Thymus (tissue), 11 donors: ENCODE data around the gene MRPL51. TPM values are rescaled to one million over a fixed set of nuclear protein-coding genes. Genes with fewer than 3 reads are reported as not detected.

Experiments used
- DNase-seq, 9 donors: peaks; one replicate each; pipeline ENCODE4 v3.0.0-alpha.2; 2013; ENCODE audit warnings: low spot score in 9 of 9, low read depth in 6 of 9, missing footprints in 1 of 9
- H3K27ac ChIP-seq, 2 donors: one replicate each; pipeline ENCODE4 v1.5.1; 2013; ENCODE audit warnings: control low read depth in 1 of 2, low read depth in 1 of 2, low read length in 1 of 2, mild to moderate bottlenecking in 1 of 2, moderate library complexity in 1 of 2
- H3K27me3 ChIP-seq, 2 donors: one replicate each; pipeline ENCODE4 v1.5.1; 2013; ENCODE audit warnings: low read length in 1 of 2; ENCODE audit not compliant: control insufficient read depth in 2 of 2, insufficient read depth in 1 of 2
- H3K36me3 ChIP-seq, 2 donors: one replicate each; pipeline ENCODE4 v1.5.1; 2013; ENCODE audit warnings: low read length in 1 of 2, mild to moderate bottlenecking in 1 of 2, moderate library complexity in 1 of 2; ENCODE audit not compliant: control insufficient read depth in 2 of 2, insufficient read depth in 2 of 2
- H3K4me1 ChIP-seq, 2 donors: one replicate each; pipeline ENCODE4 v1.5.1; 2013; ENCODE audit warnings: low read length in 2 of 2; ENCODE audit not compliant: control insufficient read depth in 2 of 2, insufficient read depth in 2 of 2
- H3K4me3 ChIP-seq, 2 donors: one replicate each; pipeline ENCODE4 v1.5.1; 2013; ENCODE audit warnings: low read length in 2 of 2, control low read depth in 1 of 2, mild to moderate bottlenecking in 1 of 2
- H3K9me3 ChIP-seq, 2 donors: one replicate each; pipeline ENCODE4 v1.5.1; 2013; ENCODE audit warnings: low read length in 1 of 2, mild to moderate bottlenecking in 1 of 2; ENCODE audit not compliant: control insufficient read depth in 2 of 2, insufficient read depth in 1 of 2
- WGBS: extraction: QIAGEN DNeasy Blood & Tissue Kit; methylation state at CpG from one replicate; pipeline ENCODE4 v1.1.7; 2013; 5-methylcytosine and 5-hydroxymethylcytosine counted together
- polyA plus RNA-seq: library from polyadenylated mRNA; stranded (reverse); fragments of 200-250 nt; gene quantifications from one replicate; pipeline ENCODE4 v1.2.3, GENCODE V29; 2013
- total RNA-seq: library from RNA; stranded (reverse); fragments of 120-200 nt; gene quantifications from one replicate; pipeline ENCODE4 v1.2.4, GENCODE V29; 2013
- donor health status: healthy.

MRPL51 gene
- total and polyA plus RNA-seq, 2 donors, result 136 to 252 TPM

DNA sequence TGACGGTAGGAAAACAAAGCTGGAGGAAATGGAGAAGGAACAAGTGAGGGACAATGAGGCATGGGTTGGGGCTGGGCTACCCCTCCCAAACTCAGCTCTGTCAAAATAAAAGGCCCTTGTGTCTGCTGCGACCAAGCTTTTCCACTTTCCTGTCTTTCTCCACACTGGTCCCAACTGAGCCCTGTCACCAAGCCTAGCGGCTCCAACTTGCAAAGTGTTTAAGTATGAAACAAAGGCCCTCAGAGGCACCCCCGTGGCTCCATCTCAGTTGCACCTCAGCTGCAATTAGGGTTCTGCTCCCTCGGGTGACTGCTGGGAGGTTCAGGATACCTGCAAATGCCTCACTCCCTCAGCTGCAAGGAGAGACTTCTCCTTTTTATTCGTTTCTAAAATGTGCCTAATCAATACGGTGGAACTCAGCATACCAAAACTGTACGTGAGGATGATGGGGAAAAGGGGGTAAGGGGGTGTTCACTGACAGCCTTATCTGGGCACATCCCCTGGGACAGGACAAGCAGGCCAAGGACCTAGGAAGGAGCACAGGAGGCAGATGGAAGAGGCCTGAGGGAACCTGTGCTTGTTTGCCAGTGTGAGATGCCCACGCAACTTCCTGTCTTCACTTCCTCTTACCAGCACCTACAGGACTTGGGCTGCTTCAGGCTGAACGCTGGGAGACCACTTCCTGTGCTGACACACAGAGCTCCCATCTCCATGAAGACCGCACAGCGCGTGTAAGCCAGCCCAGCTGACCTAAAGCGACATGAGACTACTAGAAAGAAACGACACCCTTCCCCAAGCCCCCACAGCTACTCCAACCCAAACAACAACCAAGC lies 31.4 kb downstream of the MRPL51 start:
- 19% methylated on average over 15 of the region's 15 CpGs for WGBS
- Histone ChIP-seq H3K4me1 (peaks cover 47 to 84% of the 10 kb centered on the region in 2 donors), H3K27ac (peak overlapping the region; percentile 91 to 98), H3K27me3 (no peaks in the 10 kb centered on the region), H3K4me3 (peak overlapping the region; percentile 22 to 31), H3K9me3 (peaks cover 0 to 4% of the 10 kb centered on the region in 2 donors), H3K36me3 (peaks cover 71 to 98% of the 10 kb centered on the region in 2 donors)
- DNase-seq, result peak in 7 of 9 donors; percentile 67 to 94 (median 85)

DNA sequence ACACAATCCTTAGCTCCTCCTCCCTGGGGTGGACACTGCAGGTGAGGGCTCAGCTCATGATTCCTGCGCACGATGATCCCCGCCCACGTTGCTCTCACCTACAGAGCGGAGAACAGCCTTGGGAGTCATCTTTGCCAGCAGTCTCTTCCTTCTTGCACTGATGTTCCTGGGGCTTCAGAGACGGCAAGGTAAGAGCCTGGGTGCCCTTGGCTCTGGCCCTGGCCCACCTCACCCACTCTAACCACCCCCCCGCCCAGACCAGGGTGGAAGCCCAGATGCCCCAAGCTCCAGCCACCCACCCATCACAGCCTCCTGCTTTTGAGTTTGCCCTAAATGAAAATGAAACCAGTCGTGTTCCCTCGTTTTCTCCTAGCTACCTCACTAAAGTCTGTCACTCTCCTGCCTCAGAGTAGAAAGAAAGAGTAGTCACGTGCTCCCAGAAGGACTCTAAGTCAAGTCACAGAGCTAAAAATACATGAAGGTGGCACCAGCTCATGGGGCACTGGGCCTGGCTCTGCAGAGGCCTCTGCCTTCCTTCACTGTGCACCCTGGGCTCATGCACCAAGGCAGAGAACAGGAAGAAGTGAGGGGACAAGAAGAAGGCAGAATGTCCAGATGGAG lies 32.2 kb downstream of the MRPL51 start:
- DNase-seq, result peak in 3 of 9 donors; percentile 67 to 83 (median 67)
- Histone ChIP-seq H3K36me3 (peaks cover 64 to 93% of the 10 kb centered on the region in 2 donors), H3K27ac (peak overlapping the region; percentile 91 to 98), H3K4me3 (peak overlapping the region; percentile 22 to 31), H3K9me3 (peaks cover 0 to 4% of the 10 kb centered on the region in 2 donors), H3K4me1 (peaks cover 47 to 79% of the 10 kb centered on the region in 2 donors), H3K27me3 (no peaks in the 10 kb centered on the region)
- WGBS, result 67% methylated on average over 10 of the region's 10 CpGs

DNA sequence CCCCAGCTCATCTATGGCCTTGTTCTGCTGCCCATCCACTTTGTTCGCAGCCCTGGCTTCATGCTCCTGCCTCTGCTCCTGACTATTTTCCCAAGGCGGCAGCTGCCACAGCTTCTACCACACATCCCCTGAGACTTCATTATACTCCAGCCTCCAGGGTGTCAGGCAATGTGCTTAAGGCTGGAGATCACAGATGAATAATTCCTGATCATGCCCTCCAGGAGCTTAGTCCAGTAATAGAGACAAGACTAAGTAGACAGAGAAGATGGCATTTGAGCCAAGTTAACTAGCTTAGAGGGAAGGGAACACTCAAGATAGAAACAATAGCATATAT lies 34.1 kb downstream of the MRPL51 start:
- H3K4me1 ChIP-seq, result peaks cover 37 to 70% of the 10 kb centered on the region in 2 donors
- peak overlapping the region in 1 of 2 donors; percentile 57 for H3K27ac ChIP-seq
- DNase-seq, result no peak
- H3K27me3 ChIP-seq, result no peaks in the 10 kb centered on the region
- WGBS, result 100% methylated on average over 2 of the region's 2 CpGs
- no peak overlapping the region for H3K4me3 ChIP-seq
- no peaks in the 10 kb centered on the region for H3K9me3 ChIP-seq
- H3K36me3 ChIP-seq, result peaks cover 62 to 93% of the 10 kb centered on the region in 2 donors

DNA sequence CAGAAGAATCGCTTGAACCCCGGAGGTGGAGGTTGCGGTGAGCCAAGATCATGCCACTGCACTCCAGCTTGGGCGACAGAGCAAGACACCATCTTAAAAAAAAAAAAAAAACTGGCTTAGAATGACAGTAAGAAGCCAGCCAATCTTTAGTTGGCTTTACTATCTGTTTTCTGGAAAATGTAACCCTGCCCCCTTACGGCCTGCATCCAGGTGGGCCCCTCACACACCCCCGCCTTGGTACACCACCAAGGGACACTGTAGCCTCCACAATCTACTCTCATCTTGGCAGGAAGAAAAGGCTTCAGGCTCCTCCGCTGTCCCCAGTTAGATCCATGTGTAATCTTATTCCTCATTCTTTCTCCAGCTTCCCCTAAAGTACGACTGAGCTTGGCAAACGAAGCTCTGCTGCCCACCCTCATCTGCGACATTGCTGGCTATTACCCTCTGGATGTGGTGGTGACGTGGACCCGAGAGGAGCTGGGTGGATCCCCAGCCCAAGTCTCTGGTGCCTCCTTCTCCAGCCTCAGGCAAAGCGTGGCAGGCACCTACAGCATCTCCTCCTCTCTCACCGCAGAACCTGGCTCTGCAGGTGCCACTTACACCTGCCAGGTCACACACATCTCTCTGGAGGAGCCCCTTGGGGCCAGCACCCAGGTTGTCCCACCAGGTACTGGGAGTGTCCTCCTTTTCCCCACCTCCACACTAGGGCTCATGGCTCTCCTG lies 34.6 kb downstream of the MRPL51 start:
- Histone ChIP-seq H3K27ac (peak overlapping the region in 1 of 2 donors; percentile 57), H3K4me3 (no peak overlapping the region), H3K27me3 (no peaks in the 10 kb centered on the region), H3K9me3 (no peaks in the 10 kb centered on the region), H3K4me1 (peaks cover 33 to 68% of the 10 kb centered on the region in 2 donors), H3K36me3 (peaks cover 59 to 93% of the 10 kb centered on the region in 2 donors)
- WGBS, result 91% methylated on average over 14 of the region's 14 CpGs
- DNase-seq, result no peak

DNA sequence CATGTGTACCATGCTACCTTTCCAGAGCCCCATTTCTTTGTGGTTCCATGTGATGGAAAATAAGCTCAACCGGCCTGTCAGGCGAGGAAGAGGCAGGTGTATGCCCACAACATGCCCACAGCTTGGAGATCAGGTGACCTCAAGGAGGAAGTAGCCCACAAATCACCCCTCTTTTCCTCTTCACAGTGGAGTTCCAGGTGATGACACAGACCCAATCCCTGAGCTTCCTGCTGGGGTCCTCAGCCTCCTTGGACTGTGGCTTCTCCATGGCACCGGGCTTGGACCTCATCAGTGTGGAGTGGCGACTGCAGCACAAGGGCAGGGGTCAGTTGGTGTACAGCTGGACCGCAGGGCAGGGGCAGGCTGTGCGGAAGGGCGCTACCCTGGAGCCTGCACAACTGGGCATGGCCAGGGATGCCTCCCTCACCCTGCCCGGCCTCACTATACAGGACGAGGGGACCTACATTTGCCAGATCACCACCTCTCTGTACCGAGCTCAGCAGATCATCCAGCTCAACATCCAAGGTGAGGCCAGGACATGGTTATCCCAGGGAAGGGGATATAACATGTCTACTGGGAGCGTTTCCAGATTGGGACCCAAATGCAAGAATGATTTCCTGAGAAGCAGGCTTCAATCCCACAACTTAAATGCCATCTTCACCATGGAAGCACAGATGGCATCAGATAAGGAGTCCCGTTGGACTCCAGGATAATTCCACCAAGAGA lies 35.7 kb downstream of the MRPL51 start:
- peaks cover 53 to 88% of the 10 kb centered on the region in 2 donors for H3K36me3 ChIP-seq
- H3K4me3 ChIP-seq, result no peak overlapping the region
- DNase-seq, result no peak
- no peaks in the 10 kb centered on the region for H3K27me3 ChIP-seq
- WGBS, result 92% methylated on average over 12 of the region's 12 CpGs
- H3K9me3 ChIP-seq, result no peaks in the 10 kb centered on the region
- peak overlapping the region; percentile 36 to 50 for H3K27ac ChIP-seq
- H3K4me1 ChIP-seq, result peaks cover 33 to 68% of the 10 kb centered on the region in 2 donors

DNA sequence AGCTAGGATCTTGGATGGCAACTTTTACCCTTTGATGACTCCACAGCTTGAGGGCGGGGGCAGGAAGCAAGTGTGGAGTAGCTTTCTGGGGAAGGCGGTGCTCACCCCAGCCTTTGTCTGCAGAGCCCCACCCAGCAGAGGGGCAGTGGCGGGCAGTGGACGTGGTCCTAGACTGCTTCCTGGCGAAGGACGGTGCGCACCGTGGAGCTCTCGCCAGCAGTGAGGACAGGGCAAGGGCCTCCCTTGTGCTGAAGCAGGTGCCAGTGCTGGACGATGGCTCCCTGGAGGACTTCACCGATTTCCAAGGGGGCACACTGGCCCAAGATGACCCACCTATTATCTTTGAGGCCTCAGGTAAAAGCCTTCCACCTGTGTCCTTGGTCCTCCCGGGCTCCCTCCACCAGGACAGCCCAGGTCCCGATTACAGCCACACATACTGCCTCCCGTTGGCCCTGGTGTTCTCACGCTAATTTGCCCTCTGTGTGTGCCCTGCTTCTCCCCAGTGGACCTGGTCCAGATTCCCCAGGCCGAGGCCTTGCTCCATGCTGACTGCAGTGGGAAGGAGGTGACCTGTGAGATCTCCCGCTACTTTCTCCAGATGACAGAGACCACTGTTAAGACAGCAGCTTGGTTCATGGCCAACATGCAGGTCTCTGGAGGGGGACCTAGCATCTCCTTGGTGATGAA lies 40.0 kb downstream of the MRPL51 start:
- WGBS, result 73% methylated on average over 17 of the region's 17 CpGs
- Histone ChIP-seq H3K27ac (peak overlapping the region; percentile 96 to 100), H3K36me3 (peaks cover 28 to 48% of the 10 kb centered on the region in 2 donors), H3K4me1 (peaks cover 25 to 61% of the 10 kb centered on the region in 2 donors), H3K4me3 (peak overlapping the region; percentile 70 to 99), H3K9me3 (peaks cover 0 to 7% of the 10 kb centered on the region in 2 donors), H3K27me3 (no peaks in the 10 kb centered on the region)
- peak in 1 of 9 donors; percentile 53 for DNase-seq

DNA sequence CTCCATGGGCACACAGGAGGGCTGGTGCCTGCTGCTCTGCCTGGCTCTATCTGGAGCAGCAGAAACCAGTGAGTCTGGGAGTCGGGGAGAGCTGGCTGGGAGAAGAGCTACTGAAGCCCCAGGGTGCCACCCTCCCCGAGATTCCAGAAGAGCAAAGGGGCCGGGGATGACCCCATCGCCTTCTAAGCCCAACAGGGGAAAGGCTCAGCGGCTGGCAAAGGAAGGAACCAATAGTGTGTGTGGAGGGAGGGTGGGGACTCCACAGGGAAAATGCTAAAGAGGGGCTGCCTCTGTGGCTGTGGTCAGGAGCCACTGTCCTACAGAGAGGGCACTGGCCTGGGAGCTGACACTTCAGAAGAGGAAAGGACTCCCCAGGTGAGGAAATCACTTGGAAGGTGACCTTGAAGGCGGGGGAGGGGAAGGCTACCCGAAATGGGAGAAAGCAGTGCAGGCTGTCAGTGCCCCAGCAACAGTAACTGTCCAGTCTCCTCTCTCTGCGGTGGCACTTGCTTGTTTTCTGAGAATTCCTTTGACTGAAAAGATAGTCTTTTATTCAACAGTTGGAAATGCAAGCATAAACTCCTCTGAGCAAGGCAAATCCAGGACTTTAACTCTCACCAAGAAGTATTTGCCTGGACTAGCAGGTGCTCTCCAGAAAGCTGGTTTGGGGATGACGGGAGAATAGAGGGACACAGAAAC lies 40.7 kb downstream of the MRPL51 start:
- peaks cover 25 to 61% of the 10 kb centered on the region in 2 donors for H3K4me1 ChIP-seq
- peak overlapping the region; percentile 96 to 100 for H3K27ac ChIP-seq
- H3K27me3 ChIP-seq, result no peaks in the 10 kb centered on the region
- peak overlapping the region; percentile 70 to 99 for H3K4me3 ChIP-seq
- peaks cover 21 to 46% of the 10 kb centered on the region in 2 donors for H3K36me3 ChIP-seq
- 11% methylated on average over 9 of the region's 9 CpGs for WGBS
- peaks cover 0 to 7% of the 10 kb centered on the region in 2 donors for H3K9me3 ChIP-seq
- peak in 1 of 9 donors; percentile 55 for DNase-seq
